Kidney (tissue), 14 donors: Measurements from ENCODE around the gene GNAS. TPM values are rescaled to one million over a fixed set of nuclear protein-coding genes. Genes with fewer than 3 reads are reported as not detected.
"Not testable (repeated sequence)": the region's sequence is repeated elsewhere in the genome, so short reads cannot be mapped to it uniquely, and the experiment has no call there.

Source experiments
- DNase-seq, 5 donors: peaks; one replicate each; pipeline ENCODE4 v3.0.0-alpha.2; 2013 to 2020
- FAIRE-seq: peaks from 2 replicates; lab custom pipeline; 2012; peaks lifted over from hg19 to GRCh38; lab: Jason Lieb, UNC
- H3K27ac ChIP-seq, 2 donors: one replicate each; pipeline ENCODE4 v1.7.0; 2013; ENCODE audit warnings: low read depth in 2 of 2, low read length in 2 of 2, inconsistent platforms in 1 of 2
- H3K27me3 ChIP-seq: one replicate; pipeline ENCODE4 v1.7.1; 2013; ENCODE audit warnings: low read length, inconsistent platforms; ENCODE audit not compliant: control insufficient read depth, insufficient read depth
- H3K36me3 ChIP-seq, 3 donors: one replicate each; pipeline versions ENCODE4 v1.7.0 to v1.7.1; 2013; ENCODE audit warnings: low read length in 3 of 3, control low read depth in 1 of 3, inconsistent platforms in 1 of 3; ENCODE audit not compliant: insufficient read depth in 3 of 3, control insufficient read depth in 2 of 3
- H3K4me1 ChIP-seq, 3 donors: one replicate each; pipeline versions ENCODE4 v1.7.0 to v1.7.1; 2013; ENCODE audit warnings: low read length in 3 of 3, inconsistent platforms in 1 of 3, low read depth in 1 of 3; ENCODE audit not compliant: control insufficient read depth in 2 of 3, insufficient read depth in 2 of 3
- H3K4me3 ChIP-seq, 3 donors: one replicate each; pipeline versions ENCODE4 v1.7.0 to v1.8.1; 2013; ENCODE audit warnings: low read length in 3 of 3, control low read depth in 1 of 3, inconsistent platforms in 1 of 3
- H3K9ac ChIP-seq, 3 donors: one replicate each; pipeline versions ENCODE4 v1.7.0 to v1.7.1; 2013; ENCODE audit warnings: low read length in 3 of 3, control low read depth in 1 of 3, inconsistent platforms in 1 of 3
- H3K9me3 ChIP-seq, 3 donors: one replicate each; pipeline versions ENCODE4 v1.7.0 to v1.7.1; 2013; ENCODE audit warnings: low read length in 3 of 3, control low read depth in 1 of 3, inconsistent platforms in 1 of 3; ENCODE audit not compliant: control insufficient read depth in 2 of 3, insufficient read depth in 1 of 3
- CTCF ChIP-seq: IDR thresholded peaks from 3 replicates; pipeline ENCODE4 v1.5.1; 2012; ENCODE audit warnings: mild to moderate bottlenecking, moderate library complexity, borderline replicate concordance; ENCODE audit not compliant: insufficient read depth; ENCODE audit errors: extremely low read depth
- intact Hi-C: fragments of 100-400 bp; cut with DNase I; formaldehyde crosslinking; loops from one replicate; pipeline ENCODE4 v1.11.1; 2022
- polyA plus RNA-seq: library from polyadenylated mRNA; stranded (reverse); fragments of 350-450 nt; fragmentation: Illumina TruSeq; extraction: RNeasy Lipid Tissue Mini Kit (QIAGEN cat#74804); gene quantifications from one replicate; pipeline ENCODE4 v1.2.3, GENCODE V29; 2014; ENCODE audit warnings: low read depth, low replicate concordance; ENCODE audit not compliant: insufficient read depth
- total RNA-seq: library from RNA; stranded (reverse); fragmentation: NEBNext Ultra II Directional; extraction: Animal tissue kit (Norgen Biotek cat#: 25700); gene quantifications from one replicate; pipeline ENCODE4 v1.2.1, GENCODE V29; 2021
- donor health status: control.
- donor health status: control.
- donor health status: control.
- donor health status: control.
- donor health status: control.
- donor health status: DM: yes; HTN: yes; CAD: no.
- donor health status: Normal renal cell carcinoma (clear cell type).

GNAS gene
- total and polyA plus RNA-seq, 2 donors from 2014 or later, result 792 to 867 TPM

GRCh38 chr20:58819921-58820320 lies 32.6 kb upstream of the GNAS start:
- intact Hi-C loops, result no loop called here
- H3K27ac ChIP-seq, result no peak overlapping the region
- no peak overlapping the region for H3K4me3 ChIP-seq
- no peaks in the 10 kb centered on the region for H3K9me3 ChIP-seq
- H3K9ac ChIP-seq, result no peak overlapping the region
- no peaks in the 10 kb centered on the region for H3K36me3 ChIP-seq
- H3K27me3 ChIP-seq, result no peaks in the 10 kb centered on the region
- no peaks in the 10 kb centered on the region for H3K4me1 ChIP-seq
- DNase-seq, result no peak
- FAIRE-seq, result no peak
- no peak for TF ChIP-seq CTCF

GRCh38 chr20:58820515-58820914 lies 32.0 kb upstream of the GNAS start:
- H3K4me1 ChIP-seq, DNase-seq, H3K27me3 ChIP-seq, H3K9me3 ChIP-seq, H3K4me3 ChIP-seq, FAIRE-seq, intact Hi-C loops, H3K36me3 ChIP-seq, H3K27ac ChIP-seq, H3K9ac ChIP-seq: not testable (repeated sequence)

GRCh38 chr20:58822149-58822548 lies 30.4 kb upstream of the GNAS start:
- Histone ChIP-seq H3K9me3 (no peaks in the 10 kb centered on the region), H3K9ac (no peak overlapping the region), H3K36me3 (no peaks in the 10 kb centered on the region), H3K27ac (no peak overlapping the region), H3K4me3 (no peak overlapping the region), H3K27me3 (no peaks in the 10 kb centered on the region), H3K4me1 (no peaks in the 10 kb centered on the region)
- TF ChIP-seq CTCF, result no peak
- no peak for FAIRE-seq
- no peak for DNase-seq
- intact Hi-C loops, result no loop called here

GRCh38 chr20:58822748-58823730 lies 29.5 kb upstream of the GNAS start:
- no peaks in the 10 kb centered on the region for H3K36me3 ChIP-seq
- no peak for TF ChIP-seq CTCF
- H3K4me3 ChIP-seq, result no peak overlapping the region
- H3K9ac ChIP-seq, result no peak overlapping the region
- no peaks in the 10 kb centered on the region for H3K27me3 ChIP-seq
- intact Hi-C loops, result no loop called here
- no peak overlapping the region for H3K27ac ChIP-seq
- FAIRE-seq (no peak), DNase-seq (no peak)
- no peaks in the 10 kb centered on the region for H3K4me1 ChIP-seq
- no peaks in the 10 kb centered on the region for H3K9me3 ChIP-seq
